Muscle layer of duodenum (tissue), 2 donors: ENCODE data around the gene TMEM53.
"Not testable (repeated sequence)": the region's sequence is repeated elsewhere in the genome, so short reads cannot be mapped to it uniquely, and the experiment has no call there.

Source experiments
- H3K27ac ChIP-seq: one replicate; pipeline ENCODE4 v1.7.0; 2013; ENCODE audit warnings: mild to moderate bottlenecking, low read length
- H3K27me3 ChIP-seq: one replicate; pipeline ENCODE4 v1.7.0; 2013; ENCODE audit warnings: low read depth, mild to moderate bottlenecking, control low read depth, low read length
- H3K36me3 ChIP-seq, 2 donors: one replicate each; pipeline ENCODE4 v1.7.0; 2013; ENCODE audit warnings: low read length in 2 of 2, control low read depth in 1 of 2, mild to moderate bottlenecking in 1 of 2; ENCODE audit not compliant: insufficient read depth in 2 of 2, control insufficient read depth in 1 of 2
- H3K4me1 ChIP-seq, 2 donors: one replicate each; pipeline ENCODE4 v1.7.0; 2013; ENCODE audit warnings: low read length in 2 of 2, mild to moderate bottlenecking in 2 of 2, control low read depth in 1 of 2, moderate library complexity in 1 of 2; ENCODE audit not compliant: insufficient read depth in 2 of 2, control insufficient read depth in 1 of 2
- H3K4me3 ChIP-seq, 2 donors: one replicate each; pipeline ENCODE4 v1.7.0; 2013; ENCODE audit warnings: low read length in 2 of 2, low read depth in 1 of 2, mild to moderate bottlenecking in 1 of 2
- H3K9me3 ChIP-seq, 2 donors: one replicate each; pipeline ENCODE4 v1.7.0; 2013; ENCODE audit warnings: low read length in 2 of 2, control low read depth in 1 of 2, mild to moderate bottlenecking in 1 of 2; ENCODE audit not compliant: control insufficient read depth in 1 of 2
- donor health status: healthy.

The TMEM53 gene

DNA sequence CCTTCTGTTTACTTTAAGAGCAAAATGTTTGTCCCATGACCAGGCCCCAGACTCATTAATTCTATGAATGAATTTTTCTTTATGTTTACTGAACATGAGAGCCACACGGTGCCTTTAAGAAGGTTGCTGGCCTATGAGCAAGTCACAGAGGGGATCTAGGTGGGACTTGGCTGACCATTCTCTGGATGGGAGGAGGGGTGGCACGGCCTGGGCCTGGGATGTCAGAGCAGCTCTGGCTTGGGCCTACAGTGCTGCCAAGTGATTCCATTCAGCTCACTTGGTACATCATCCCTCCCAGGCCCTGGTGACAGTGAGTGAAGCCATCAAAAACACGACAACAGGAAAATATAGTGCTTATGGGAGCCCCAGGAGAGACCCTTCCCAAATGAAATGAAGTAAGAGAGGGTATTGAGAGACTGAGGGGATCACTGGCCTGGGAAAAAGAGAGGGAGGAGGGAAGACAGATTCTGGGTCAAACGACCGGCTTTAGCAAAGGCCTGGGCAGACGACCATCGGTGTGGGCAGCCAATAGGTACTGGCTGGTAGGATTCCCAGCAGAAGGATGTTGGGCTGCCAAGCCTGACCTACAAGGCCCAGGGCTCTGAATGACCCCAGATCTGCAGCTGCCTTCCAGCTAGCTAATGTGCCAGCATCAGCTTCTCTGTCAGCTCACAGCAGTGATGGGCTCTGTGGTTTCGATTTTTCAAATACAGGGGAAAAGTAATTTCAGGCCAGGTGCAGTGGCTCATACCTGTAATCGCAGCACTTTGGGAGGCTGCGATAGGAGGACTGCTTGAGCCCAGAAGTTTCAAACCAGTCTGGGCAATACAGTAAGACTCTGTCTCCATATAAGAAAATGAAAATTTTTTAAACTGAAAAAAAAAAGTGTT, 3.3 kb downstream of the TMEM53 start:
- Histone ChIP-seq H3K27me3 (no peaks in the 10 kb centered on the region), H3K27ac (no peak overlapping the region), H3K4me3 (no peak overlapping the region), H3K4me1 (peaks cover 13 to 24% of the 10 kb centered on the region in 2 donors), H3K9me3 (no peaks in the 10 kb centered on the region), H3K36me3 (no peaks in the 10 kb centered on the region)

DNA sequence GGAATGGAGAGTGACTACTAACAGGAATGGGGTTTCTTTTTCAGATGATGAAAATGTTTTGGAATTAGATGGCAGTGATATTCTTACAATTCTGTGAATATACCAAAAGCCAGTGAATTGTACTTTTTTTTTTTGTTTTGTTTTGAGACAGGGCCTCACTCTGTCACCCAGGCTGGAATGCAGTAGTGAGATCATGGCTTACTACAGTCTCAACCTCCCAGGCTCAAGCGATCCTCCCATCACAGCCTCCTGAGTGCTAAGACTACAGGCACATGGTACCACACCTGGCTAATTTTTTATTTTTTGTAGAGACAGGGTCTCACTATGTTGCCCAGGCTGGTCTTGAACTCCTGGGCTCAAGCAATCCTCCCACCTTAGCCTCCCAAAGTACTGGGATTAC, 7.6 kb downstream of the TMEM53 start:
- not testable (repeated sequence) for H3K27ac ChIP-seq, H3K36me3 ChIP-seq

DNA sequence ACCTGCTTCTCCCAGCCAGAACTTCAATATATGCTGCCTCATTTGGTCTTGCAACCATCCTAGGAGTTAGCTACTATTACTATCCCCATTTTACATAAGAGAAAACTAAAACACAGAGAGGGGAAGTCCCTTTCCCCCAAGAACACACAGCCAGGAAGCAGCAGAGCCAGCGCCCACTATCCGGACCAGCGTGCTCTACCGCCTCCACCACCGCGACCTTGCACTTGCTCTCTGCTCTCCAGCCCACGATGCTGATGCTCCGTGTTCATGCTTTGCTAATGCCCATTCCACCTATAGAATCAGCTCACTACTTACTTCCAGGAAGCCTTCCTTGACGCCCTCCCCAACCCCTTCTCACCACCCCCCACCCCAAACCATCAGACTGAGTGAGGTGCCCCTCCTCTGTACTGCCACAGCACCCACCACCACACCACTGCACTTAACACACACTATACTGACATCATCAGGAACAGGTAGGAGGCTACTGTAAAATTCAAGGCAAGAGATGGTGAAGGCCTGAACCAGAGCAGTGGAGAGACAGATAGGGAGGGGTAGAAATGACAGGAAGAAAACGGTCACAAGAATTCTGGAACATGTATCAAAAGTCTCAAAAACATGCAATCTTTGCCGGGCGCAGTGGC, 9.4 kb downstream of the TMEM53 start:
- Histone ChIP-seq H3K27ac (no peak overlapping the region), H3K9me3 (no peaks in the 10 kb centered on the region), H3K36me3 (no peaks in the 10 kb centered on the region)

More for the DNA sequence above, 7.6 kb downstream of the TMEM53 start:
- H3K9me3 ChIP-seq, H3K4me1 ChIP-seq, H3K27me3 ChIP-seq, H3K4me3 ChIP-seq: not testable (repeated sequence)

DNA sequence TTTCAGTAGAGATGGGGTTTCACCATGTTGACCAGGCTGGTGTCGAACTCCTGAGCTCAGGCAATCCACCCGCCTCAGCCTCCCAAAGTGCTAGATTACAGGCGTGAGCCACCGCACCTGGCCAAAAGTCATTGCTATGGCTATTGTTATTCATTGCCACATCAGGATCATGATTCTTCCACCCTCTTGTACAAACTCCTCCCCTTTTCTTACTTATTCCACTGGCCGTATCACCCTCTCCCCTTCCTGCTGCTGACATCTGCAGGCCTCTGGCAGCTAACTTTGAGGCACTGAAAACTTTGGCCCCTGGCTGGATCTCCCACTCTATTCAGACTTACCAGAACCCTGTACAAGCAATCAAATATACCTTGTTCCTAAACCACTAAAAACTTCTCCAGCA, 10.9 kb downstream of the TMEM53 start:
- H3K4me3 ChIP-seq = no peak overlapping the region
- H3K27me3 ChIP-seq = no peaks in the 10 kb centered on the region
- no peaks in the 10 kb centered on the region for H3K4me1 ChIP-seq
- peaks cover 0 to 5% of the 10 kb centered on the region in 2 donors for H3K36me3 ChIP-seq
- H3K27ac ChIP-seq = no peak overlapping the region
- no peaks in the 10 kb centered on the region for H3K9me3 ChIP-seq

More for the DNA sequence above, 9.4 kb downstream of the TMEM53 start:
- Histone ChIP-seq H3K4me1 (no peaks in the 10 kb centered on the region), H3K27me3 (no peaks in the 10 kb centered on the region), H3K4me3 (no peak overlapping the region)

DNA sequence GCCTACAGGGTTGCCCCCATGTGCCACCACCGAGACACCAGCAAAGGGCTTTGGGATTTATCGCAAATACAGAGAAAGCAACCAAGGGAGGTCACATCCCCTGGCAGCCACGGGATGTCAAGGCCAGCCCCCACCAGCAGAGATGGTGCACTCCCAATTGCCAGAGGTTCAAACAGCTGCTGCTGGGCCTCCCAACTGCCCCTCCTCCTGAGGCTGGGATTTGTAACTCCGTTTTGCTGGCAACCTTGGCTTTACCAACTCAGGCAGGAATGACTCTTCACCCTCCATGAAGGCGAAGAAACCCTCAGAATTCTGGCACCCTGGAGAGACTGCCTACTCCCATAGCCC, 11.6 kb downstream of the TMEM53 start:
- Histone ChIP-seq H3K36me3 (peaks cover 0 to 5% of the 10 kb centered on the region in 2 donors), H3K27ac (no peak overlapping the region), H3K4me1 (no peaks in the 10 kb centered on the region), H3K9me3 (no peaks in the 10 kb centered on the region), H3K4me3 (no peak overlapping the region), H3K27me3 (no peaks in the 10 kb centered on the region)

DNA sequence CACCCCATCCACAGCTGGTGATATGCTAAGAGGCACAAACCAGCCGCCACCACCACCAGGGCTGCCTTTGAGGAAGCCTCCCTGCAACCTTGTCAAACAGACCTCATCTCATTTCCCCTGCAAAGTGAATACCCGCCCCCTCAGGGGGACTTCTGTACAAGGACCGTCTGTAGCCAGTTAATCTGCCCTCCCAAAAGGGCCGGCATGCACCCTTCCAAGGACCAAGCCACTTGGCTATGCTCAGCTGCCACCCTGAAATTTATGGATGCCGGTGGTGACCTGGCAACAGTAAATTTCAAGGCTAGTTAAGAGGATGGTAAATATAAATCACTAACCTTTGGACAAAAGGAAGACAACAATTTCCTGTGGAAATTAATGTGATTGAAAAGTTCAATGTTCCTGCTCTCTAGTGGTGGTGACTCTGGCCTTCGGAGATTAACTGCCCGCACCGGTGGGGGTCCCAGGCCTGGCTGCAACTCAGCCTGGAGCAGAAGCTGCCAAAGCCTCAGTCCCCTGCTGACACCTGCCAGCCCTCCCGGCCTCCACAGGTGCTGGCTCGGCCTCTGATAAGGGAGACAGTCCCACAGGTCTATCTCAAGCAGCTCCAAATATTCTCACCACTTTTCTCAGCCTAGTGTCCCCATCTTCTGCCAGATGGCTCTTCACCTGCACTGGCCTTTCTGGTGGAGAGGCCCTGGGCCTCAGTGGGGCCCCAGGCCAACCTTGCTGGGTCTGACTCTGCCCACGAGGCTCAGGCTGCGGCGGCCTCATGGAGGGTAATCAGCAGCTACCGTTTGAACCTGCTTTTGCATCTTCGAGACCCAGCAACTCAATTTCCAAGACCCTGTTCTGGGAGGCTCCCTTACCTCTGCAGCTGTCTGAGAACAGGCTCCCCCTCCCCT, 12.2 kb downstream of the TMEM53 start:
- Histone ChIP-seq H3K4me1 (no peaks in the 10 kb centered on the region), H3K36me3 (peaks cover 0 to 5% of the 10 kb centered on the region in 2 donors), H3K27ac (no peak overlapping the region), H3K9me3 (no peaks in the 10 kb centered on the region), H3K27me3 (no peaks in the 10 kb centered on the region), H3K4me3 (no peak overlapping the region)

DNA sequence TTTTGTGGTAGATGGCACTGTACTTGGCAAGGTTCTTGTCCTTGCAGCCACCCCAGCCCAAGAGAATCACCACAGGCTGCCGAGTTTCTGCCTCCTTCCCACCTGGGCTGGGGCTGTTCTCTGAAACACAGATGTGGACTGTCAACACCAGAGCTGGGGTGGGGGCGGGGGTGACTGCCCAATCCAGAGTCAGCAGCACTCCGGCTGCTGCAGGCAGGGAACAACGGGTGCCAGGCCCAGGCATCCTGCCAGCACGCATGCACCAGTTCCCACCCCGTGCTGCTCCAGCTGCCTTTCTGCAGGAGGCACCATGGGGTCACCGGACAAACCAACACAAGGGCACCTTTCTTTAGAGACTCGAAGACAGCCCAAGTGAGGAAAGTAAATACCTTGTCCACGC, 14.1 kb downstream of the TMEM53 start:
- H3K27ac ChIP-seq = no peak overlapping the region
- H3K4me3 ChIP-seq = no peak overlapping the region
- H3K9me3 ChIP-seq = no peaks in the 10 kb centered on the region
- peaks cover 0 to 5% of the 10 kb centered on the region in 2 donors for H3K36me3 ChIP-seq
- H3K27me3 ChIP-seq = no peaks in the 10 kb centered on the region
- no peaks in the 10 kb centered on the region for H3K4me1 ChIP-seq

DNA sequence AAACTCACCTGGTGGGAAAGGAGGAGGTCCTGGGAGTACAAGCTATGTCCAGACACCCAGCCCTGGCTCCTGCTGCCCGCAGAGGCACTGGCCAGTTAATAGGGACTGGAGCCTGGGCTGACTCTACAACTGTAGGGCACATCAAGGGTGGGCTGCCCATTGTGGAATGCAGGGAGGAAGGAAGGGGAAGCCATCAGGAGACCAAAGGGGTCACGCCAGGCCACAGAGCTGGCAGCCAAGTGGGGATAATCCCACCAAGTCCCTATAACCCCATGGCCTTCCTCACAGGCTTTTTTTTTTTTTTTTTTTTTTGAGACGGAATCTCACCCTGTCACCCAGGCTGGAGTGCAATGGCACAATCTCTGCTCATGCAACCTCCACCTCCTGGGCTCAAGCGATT, 14.7 kb downstream of the TMEM53 start:
- Histone ChIP-seq H3K9me3 (no peaks in the 10 kb centered on the region), H3K36me3 (peaks cover under 1 to 5% of the 10 kb centered on the region in 2 donors), H3K27me3 (no peaks in the 10 kb centered on the region), H3K27ac (no peak overlapping the region), H3K4me1 (no peaks in the 10 kb centered on the region), H3K4me3 (no peak overlapping the region)

DNA sequence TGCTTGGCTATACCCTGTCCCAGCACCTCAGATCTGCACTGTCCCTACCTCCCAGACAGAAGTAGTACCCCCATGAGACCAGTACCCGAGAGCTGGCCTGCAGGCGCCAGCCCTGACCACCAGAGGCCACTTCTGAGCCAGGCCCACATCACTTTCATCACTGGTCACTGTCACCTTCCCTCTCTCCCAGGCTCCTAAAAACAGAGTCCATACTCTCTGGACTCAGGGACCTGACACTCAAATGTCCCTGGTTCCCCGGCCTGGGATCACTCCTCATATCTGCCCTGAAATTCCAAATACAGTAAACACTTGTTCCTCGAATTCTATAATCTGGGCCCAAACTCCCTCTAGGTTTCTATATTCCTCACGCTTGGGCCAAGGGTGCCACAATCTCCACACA, 18.7 kb downstream of the TMEM53 start:
- Histone ChIP-seq H3K27ac (no peak overlapping the region), H3K36me3 (peaks cover 16 to 17% of the 10 kb centered on the region in 2 donors), H3K9me3 (no peaks in the 10 kb centered on the region), H3K4me1 (no peaks in the 10 kb centered on the region), H3K27me3 (no peaks in the 10 kb centered on the region), H3K4me3 (no peak overlapping the region)

DNA sequence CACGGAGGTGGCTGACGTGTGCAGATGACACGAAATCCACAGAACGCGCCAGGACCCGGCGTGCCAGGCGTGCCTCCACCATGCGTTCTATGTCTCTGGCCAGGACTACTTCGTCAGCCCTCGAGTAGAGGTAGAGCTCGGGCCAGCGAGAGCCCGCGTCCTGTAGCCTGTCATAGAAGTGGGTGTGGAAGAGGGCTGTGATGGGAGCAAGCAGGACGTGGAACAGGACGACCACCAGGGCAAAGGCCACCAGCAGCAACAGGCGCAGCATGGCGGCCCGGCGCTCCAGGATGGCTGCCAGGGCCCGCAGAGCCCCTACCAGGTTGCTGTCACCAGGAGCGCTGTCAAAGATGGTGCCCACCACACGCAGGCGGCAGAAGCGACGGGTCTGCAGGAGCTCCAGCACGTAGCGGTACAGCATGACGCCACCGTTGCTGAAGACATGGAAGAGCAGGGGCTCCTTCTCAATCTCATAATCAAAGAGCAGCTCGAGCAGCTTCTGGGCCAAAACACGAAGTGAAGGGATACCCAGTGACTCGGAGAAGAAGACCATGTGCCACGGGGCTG, 19.6 kb downstream of the TMEM53 start:
- Histone ChIP-seq H3K27ac (no peak overlapping the region), H3K27me3 (no peaks in the 10 kb centered on the region), H3K36me3 (peaks cover 25 to 26% of the 10 kb centered on the region in 2 donors)

More for the DNA sequence above, 19.6 kb downstream of the TMEM53 start:
- H3K4me3 ChIP-seq = no peak overlapping the region
- no peaks in the 10 kb centered on the region for H3K9me3 ChIP-seq
- H3K4me1 ChIP-seq = no peaks in the 10 kb centered on the region
